K562 treated with DMSO at 1 percent for 12 hours (cell line): Measurements from ENCODE around the gene MAPKAP1. TPM values are rescaled to one million over a fixed set of nuclear protein-coding genes. Genes with fewer than 3 reads are reported as not detected.

ENCODE experiments used
- total RNA-seq: library from RNA; unstranded; fragments of 300-600 nt; gene quantifications from 2 replicates; pipeline ENCODE4 v1.2.3, GENCODE V29; 2022; ENCODE audit not compliant: insufficient read depth

The MAPKAP1 gene
- 27.7 and 49.5 TPM in 2 replicates for total RNA-seq

GRCh38 chr9:125706651-125707471 is at the start of gene MAPKAP1:
MAPKAP1 (minus strand) TSS chr9:125707208; CDS start chr9:125672574, 34,634 bp downstream.

GRCh38 chr9:125747053-125747764 is 40.2 kb upstream of the MAPKAP1 start, which contains the start of gene PBX3:
PBX3 (plus strand) TSS chr9:125747373.

Other genes starting within 250 kb of the MAPKAP1 start
- gene PBX3, start 40.2 kb upstream of the MAPKAP1 start, total RNA-seq: 1.9 and 2.7 TPM in 2 replicates